NCI-H446 treated with DMSO at 0.1 percent for 48 hours (cell line): ENCODE data around the gene CACNA1C.
"Not testable (repeated sequence)": the region's sequence is repeated elsewhere in the genome, so short reads cannot be mapped to it uniquely, and the experiment has no call there.

Experiments
- DNase-seq: peaks from one replicate; lab custom pipeline; 2025; lab: John Stamatoyannopoulos, UW

Gene CACNA1C

GRCh38 chr12:2485681-2486080 is 432.9 kb downstream of the CACNA1C start:
- DNase-seq = peak; percentile 96

GRCh38 chr12:2486796-2487195 is 434.0 kb downstream of the CACNA1C start:
- peak; percentile 71 for DNase-seq

GRCh38 chr12:2487278-2487677 is 434.5 kb downstream of the CACNA1C start:
- no peak for DNase-seq

- no peak for DNase-seq
These were observed 435.3 kb downstream of the CACNA1C start for GRCh38 chr12:2488131-2488530.

- peak; percentile 81 for DNase-seq
These were observed 435.8 kb downstream of the CACNA1C start for GRCh38 chr12:2488596-2488995.

- peak; percentile 96 for DNase-seq
These were observed 436.5 kb downstream of the CACNA1C start for GRCh38 chr12:2489275-2489674.

GRCh38 chr12:2490831-2491230 is 438.0 kb downstream of the CACNA1C start:
- peak; percentile 52 for DNase-seq

- DNase-seq = not testable (repeated sequence)
These were observed 438.6 kb downstream of the CACNA1C start for GRCh38 chr12:2491349-2491748.

GRCh38 chr12:2492236-2492635 is 439.4 kb downstream of the CACNA1C start:
- no peak for DNase-seq

GRCh38 chr12:2493086-2493485 is 440.3 kb downstream of the CACNA1C start:
- DNase-seq = no peak

- peak; percentile 20 for DNase-seq
These were observed 441.9 kb downstream of the CACNA1C start for GRCh38 chr12:2494486-2495192.

GRCh38 chr12:2495417-2496112 is 442.8 kb downstream of the CACNA1C start:
- no peak for DNase-seq

- DNase-seq = no peak
These were observed 446.2 kb downstream of the CACNA1C start for GRCh38 chr12:2498964-2499500.

- DNase-seq = no peak
These were observed 448.8 kb downstream of the CACNA1C start for GRCh38 chr12:2501464-2502191.

- no peak for DNase-seq
These were observed 450.2 kb downstream of the CACNA1C start for GRCh38 chr12:2503036-2503435.

GRCh38 chr12:2503762-2504161 is 451.0 kb downstream of the CACNA1C start:
- DNase-seq = no peak

GRCh38 chr12:2504577-2504976 is 451.8 kb downstream of the CACNA1C start:
- no peak for DNase-seq

- no peak for DNase-seq
These were observed 455.0 kb downstream of the CACNA1C start for GRCh38 chr12:2507814-2508213.

GRCh38 chr12:2509137-2509536 is 456.4 kb downstream of the CACNA1C start:
- no peak for DNase-seq

- DNase-seq = no peak
These were observed 457.3 kb downstream of the CACNA1C start for GRCh38 chr12:2510045-2510444.

- DNase-seq = no peak
These were observed 460.6 kb downstream of the CACNA1C start for GRCh38 chr12:2513141-2514037.

GRCh38 chr12:2514038-2514340 is 461.2 kb downstream of the CACNA1C start:
- DNase-seq = no peak
